Inferior parietal cortex (tissue), 1 donor: ENCODE results near the gene NDUFA1.
"Not testable (repeated sequence)": the region's sequence is repeated elsewhere in the genome, so short reads cannot be mapped to it uniquely, and the experiment has no call there.

Experiments
- DNase-seq: peaks from one replicate; pipeline ENCODE4 v3.0.0-alpha.2; 2016; ENCODE audit errors: extremely low spot score

The NDUFA1 gene

GRCh38 chrX:119871599-119872395, at the start of gene NDUFA1, which contains the start of gene RNF113A:
Gene NDUFA1 (plus strand): TSS chrX:119871832. CDS start chrX:119871912, 80 bp downstream.
Gene RNF113A (minus strand): TSS chrX:119871733. CDS start chrX:119871613, 120 bp downstream.
- DNase-seq, result peak; percentile 83

- DNase-seq, result not testable (repeated sequence)
Measured at GRCh38 chrX:119824221-119824620, 47.4 kb upstream of the NDUFA1 start.

DNA sequence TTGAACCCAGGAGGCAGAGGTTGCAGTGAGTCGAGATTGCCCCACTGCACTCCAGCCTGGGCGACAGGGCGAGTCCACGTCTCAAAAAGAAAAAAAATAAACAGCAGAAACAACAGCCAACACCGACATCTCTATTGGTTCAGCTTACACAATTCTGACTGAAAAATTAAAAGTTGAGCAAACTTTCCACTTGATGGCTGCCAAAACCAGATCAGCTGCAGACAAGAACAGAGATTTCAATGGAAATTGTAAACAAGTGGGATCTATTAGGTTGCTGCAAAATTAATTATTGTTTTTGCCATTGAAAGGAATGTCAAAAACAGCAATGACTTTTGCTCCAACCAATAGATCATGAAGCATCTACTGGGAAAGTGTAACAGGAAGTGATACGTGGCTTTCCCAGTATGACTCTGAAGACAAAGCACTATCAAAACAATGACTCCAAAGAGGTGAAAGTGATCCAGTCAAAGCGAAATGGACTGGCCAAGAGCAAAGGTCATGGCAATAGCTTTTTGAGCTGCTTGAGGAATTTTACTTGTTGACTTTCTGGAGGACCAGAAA, 45.2 kb upstream of the NDUFA1 start:
- no peak for DNase-seq

DNA sequence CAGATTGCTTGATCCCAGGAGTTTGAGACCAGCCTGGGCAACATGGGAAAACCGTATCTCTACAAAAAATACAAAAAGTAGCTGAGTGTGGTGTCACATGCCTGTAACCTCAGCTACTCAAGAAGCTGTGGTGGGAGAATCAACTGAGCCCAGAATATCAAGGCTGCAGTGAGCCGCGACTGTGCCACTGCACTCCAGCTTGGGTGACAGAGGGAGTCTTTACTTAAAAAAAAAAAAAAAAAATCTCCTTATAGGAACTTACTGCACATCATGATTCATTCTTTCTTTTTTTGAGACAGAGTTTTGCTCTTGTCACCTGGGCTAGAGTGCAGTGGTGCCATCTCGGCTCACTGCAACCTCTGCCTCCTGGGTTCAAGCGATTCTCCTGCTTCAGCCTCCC, 43.2 kb upstream of the NDUFA1 start:
- DNase-seq, result no peak

DNA sequence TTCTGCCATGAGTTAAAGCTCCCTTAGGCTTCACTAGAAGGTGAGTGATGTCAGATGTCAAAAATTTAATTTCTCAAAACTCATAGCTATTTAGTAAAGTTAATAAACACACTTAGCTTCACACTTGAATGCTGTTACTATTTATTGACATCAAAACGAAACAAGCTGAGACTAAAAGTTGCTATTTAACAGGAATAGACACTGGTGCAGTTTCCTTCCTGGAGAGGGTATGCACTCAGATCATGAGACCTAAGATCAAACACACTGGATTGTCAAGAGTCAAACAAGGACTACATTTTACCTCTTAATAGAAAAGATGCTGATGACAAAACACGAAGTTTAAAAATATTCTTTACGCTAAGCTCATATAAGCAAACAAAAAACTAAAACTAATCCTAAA, 37.7 kb upstream of the NDUFA1 start:
- DNase-seq, result no peak

- DNase-seq, result peak; percentile 95
Measured at GRCh38 chrX:119852382-119853353, 19.0 kb upstream of the NDUFA1 start, which contains the start of gene UPF3B. Gene UPF3B (minus strand): TSS chrX:119852963. CDS start chrX:119852928, 35 bp downstream.

DNA sequence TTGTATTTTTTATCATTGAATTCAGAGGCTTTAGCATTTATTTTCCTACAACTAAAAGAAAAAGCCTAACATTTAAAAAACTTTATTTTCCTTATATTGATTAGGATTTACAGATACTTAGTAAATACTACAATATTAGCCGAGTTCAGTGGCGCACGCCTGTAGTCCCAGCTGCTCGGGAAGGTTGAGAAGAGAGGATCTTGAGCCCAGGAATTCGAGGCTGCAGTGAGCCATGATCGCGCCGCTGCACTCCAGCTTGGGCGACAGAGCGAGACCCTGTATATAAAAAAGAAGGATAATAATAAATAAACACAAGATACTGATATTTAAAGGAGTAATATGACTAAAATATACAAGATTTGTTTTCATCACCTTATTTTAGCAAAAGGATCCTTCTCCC, 18.2 kb upstream of the NDUFA1 start:
- no peak for DNase-seq

DNA sequence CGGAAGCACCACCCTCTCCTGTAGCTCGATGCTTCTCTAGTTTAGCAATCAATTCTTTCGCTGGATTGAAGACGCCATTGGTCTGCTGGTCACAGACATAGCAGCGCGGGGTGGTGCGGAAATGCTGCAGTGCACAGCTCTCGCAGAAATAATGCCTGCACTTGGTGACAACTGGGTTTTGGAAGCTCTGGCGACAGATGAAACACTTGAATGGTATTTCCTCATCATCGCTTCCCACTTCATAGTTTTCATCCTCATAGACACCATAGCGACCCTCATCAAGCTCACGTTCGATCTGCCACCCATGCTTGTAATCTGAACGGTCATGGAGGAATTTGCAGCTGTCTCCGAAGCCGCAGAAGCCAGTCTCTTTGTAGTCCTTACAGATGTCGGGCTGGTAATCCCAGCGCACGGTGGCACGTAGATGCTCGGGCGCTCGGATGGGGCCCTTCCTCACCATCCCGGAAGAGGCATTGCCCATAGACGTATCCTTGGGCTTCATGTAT, 953 bp upstream of the NDUFA1 start:
- DNase-seq, result peak; percentile 9

- DNase-seq, result no peak
Measured at GRCh38 chrX:119871245-119871598, 410 bp upstream of the NDUFA1 start.

GRCh38 chrX:119878740-119879139, 7.1 kb downstream of the NDUFA1 start:
- DNase-seq, result no peak

- DNase-seq, result no peak
Measured at GRCh38 chrX:119880076-119880475, 8.4 kb downstream of the NDUFA1 start.

DNA sequence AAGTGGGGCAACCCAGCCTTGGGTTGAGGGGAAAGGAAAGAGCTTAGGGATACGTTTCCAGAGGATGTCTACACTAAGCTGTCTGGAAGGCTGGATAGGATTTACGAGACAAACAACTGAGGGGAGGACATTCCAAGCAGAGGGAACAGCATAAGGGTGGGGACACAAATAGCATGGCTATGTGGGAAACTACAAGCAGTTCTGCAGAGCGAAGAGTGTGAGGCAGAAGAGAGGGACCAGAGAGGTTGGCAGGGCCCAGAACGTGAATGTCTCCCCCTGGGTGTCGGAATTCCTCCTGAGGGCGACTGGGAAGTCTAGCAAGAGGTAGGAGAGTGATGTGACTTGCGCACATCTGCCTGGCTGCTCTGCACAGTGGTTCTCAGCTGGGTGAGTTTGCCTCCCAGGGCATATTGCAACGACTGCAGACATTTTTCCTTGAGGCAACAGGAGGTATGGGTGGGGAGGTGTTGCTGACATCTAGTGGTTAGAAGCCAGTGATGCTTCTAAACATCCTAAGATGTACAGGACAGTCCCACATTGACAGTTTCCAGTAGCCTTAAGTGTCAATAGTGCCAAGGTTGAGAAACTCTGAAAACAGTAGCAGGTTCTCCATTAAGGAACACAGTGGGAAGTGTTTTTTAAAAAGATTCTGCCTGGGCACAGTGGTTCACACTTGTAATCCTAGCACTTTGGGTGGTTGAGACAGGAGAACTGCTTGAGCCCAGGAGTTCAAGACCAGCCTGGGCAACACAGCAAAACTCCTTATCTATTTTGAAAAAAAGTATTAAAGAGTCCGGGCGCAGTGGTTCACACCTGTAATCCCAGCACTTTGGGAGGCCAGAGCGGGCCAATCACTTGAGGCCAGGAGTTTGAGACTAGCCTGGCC, 9.2 kb downstream of the NDUFA1 start:
- DNase-seq, result peak; percentile 13

DNA sequence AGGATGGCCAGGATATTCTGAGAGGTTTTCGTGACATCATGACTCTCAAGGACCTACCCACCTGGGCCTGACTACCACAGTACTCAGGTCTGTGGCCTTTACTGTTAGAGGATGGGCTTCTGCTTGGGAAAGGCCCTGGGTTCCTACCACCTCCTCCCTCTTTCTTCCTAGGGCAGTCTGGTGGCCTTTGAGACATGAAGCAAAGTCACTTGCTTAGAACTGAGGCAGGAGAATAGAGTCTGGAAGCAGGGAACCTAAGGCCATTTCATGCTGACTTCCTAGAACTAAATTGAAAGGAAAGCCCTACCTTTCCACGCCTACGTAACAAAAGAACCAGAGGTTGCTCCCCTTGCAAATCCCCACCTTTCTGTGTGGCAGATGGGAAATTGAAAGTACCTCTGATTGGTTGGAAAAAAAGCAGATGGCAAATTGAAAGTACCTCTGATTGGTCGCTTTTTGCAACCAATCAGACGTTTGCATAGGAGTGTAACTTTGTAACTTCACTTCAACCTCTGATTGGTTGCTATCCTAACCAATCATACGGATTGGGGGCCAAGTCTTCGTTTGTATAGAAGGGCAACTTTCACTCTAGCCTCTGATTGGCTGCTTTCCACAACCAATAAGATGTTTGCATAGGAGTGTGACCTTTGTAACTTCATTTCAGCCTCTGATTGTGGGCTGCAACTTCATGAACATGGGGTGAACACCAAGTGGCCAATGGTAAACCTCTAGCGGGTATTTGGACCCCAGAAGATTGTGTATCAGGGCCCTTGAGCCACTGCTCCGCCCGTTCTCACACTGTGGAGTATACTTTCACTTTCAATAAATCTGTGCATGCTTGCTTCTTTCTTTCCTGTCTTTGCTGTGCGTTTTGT, 14.2 kb downstream of the NDUFA1 start:
- peak; percentile 6 for DNase-seq

DNA sequence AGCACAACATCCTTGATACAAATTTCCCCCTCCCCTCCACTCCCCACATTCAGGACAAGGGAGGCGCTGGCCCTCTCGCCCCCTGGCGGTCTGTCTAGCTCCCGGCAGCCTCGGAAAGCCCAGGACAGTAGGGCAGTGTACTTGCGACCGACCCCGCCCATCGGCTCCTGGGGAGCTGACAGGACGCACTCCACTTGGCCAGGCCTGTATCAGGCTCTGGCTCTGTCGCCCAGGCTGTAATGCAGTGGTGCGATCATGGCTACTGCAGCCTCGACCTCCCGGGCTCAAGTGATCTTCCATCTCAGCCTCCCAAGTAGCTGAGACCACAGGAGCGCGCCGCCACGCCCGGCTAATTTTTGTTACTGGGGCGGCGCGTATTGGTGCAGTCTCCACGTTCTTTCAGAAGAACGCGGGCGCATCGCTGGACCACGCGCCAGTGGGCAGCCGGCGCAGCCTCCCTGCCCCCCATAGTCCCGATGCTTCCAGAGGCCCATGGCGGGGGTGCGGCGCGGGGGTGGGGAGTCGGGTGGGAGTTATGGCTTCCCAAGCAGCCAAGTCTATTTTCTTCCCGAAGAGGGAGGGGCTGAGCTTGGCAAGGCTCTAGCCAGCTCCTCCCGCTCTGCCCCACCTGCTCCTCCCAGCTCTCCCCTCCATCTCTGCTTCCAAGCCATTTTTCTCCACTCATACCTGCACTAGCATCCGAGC, 16.2 kb downstream of the NDUFA1 start:
- DNase-seq, result no peak

GRCh38 chrX:119890626-119891025, 19.0 kb downstream of the NDUFA1 start:
- DNase-seq, result not testable (repeated sequence)

DNA sequence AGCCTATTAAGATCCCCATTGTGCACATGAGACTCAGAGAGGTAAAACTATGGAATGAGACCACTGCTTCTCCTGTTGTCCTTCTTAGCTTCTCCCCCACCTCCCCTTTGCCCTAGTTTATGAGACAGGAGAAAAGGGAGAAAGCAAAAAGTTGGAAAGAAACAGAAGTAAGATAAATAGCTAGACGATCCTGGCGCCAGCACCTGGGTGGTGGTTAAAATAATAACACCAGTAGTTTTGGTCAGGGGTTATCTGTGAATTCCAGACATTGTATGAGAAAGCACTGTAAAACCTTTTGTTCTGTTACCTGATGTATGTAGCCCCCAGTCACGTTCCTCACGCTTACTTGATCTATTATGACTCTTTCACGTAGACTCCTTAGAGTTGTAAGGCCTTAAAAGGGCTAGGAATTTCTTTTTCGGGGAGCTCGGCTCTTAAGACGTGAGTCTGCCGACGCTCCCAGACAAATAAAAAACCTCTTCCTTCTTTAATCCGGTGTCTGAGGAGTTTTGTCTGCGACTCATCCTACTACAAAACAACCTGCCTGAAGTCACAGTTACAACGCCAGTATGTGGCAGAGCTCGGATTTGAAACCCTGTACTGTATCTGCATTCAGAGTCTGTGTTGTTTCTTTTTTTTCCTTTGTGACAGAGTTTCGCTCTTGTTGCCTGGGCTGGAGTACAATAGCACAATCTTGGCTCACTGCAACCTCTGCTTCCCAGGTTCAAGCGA, 20.5 kb downstream of the NDUFA1 start:
- DNase-seq, result not testable (repeated sequence)

DNA sequence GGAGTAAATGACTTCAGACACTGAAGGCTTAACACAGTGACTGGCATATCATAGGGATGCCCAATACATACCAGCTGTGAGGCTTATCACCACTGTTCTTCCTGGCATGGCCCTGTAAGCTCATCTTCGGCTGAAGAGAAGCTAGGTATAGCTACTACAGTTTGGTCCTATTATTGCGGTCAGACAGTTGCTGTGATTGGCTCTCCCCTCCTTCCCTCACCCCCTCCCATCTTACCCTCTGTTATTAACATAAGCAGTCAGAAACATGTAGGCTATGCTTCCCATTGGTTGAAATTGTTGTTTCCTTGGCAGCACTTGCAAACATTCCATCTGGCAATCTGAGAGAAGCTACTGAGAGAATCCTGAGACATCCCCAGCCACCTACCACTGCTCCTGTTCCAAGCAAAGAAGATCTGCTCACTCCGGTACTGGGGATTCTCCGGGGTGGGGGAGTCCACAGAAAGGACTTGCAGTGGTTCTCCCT, 24.3 kb downstream of the NDUFA1 start, which contains the start of gene AKAP14:
AKAP14 (plus strand) TSS at position 51 of the 484 bp plus-strand sequence. CDS start 7,331 bp downstream, outside the sequence.
- DNase-seq, result no peak

GRCh38 chrX:119899125-119899524, 27.5 kb downstream of the NDUFA1 start:
- DNase-seq, result no peak
